GM03348 (cell line): Measurements from ENCODE around the gene UBE2K.
A peak's percentile ranks its signal among the peaks of the same experiment; 100 is the strongest.
"Not testable (repeated sequence)": the region's sequence is repeated elsewhere in the genome, so short reads cannot be mapped to it uniquely, and the experiment has no call there.

Experiments
- DNase-seq: peaks from one replicate; pipeline ENCODE4 v3.0.0; 2012; ENCODE audit warnings: low spot score

Gene UBE2K

GRCh38 chr4:39689970-39690369 lies 8.0 kb upstream of the UBE2K start:
- no peak for DNase-seq

DNA sequence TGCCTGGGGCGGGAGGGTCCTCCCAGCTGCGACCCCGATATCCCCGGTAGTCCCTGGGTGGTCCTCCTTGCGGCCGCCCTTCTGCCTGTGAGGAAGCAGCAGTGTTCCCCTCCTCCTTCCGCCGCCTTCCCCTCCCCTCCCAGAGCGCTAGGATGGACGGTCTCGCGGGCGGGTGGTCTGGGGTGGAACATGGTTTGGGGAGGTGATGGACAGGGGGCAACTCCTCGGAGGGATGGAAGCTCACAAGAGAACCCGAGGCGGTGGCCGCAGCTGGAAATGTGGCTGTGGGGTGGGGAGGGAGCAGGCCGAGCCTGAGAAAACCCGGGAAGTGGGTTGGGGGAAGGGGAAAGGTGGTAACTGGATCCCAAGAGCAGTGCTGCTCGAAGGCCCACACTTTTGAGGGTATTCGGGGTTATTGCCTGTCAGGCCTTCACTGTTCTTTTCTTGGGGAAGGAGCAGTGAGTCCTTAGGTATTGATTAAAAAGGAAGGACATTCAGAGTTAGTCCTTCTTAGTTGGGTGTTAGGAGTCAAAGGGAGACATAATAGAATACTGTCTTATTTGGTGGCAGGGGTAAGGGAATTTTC lies 581 bp downstream of the UBE2K start:
- DNase-seq = peak; percentile 45

DNA sequence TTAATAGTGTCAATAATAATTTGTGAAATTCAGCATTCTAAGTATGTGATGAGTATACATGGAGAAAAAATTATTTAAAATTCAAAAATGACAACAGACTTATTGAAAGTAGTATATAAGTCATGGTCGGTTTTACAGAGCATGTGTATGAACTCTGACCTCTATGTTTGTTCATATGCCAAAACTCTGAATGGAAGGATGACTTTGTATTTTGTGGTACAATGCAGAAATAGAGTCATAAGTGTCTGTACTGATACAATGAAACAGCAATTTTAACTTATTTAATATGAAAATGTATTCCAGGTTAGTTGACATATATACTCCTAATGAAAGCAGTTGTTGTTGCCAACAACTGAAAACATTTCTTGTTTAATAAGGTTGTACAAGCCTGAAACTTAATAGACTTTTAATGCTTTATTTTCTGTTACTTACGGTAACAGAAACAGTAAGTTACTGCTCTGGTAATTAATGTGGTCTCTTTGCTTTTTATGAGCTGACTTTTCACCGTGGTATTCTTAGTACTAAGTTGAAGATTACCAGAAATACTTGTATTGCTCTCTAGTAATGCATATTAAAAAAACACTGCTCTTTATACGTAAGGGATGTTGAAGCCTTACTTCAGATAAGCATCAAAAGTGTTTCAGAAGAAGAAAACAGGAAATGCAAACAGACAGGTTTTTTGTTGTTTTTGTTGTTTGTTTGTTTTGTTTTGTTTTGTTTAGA lies 1.9 kb downstream of the UBE2K start:
- DNase-seq = no peak

- no peak for DNase-seq
Measured at GRCh38 chr4:39700554-39700953, 2.6 kb downstream of the UBE2K start.

- DNase-seq = no peak
Measured at GRCh38 chr4:39702716-39703115, 4.8 kb downstream of the UBE2K start.

DNA sequence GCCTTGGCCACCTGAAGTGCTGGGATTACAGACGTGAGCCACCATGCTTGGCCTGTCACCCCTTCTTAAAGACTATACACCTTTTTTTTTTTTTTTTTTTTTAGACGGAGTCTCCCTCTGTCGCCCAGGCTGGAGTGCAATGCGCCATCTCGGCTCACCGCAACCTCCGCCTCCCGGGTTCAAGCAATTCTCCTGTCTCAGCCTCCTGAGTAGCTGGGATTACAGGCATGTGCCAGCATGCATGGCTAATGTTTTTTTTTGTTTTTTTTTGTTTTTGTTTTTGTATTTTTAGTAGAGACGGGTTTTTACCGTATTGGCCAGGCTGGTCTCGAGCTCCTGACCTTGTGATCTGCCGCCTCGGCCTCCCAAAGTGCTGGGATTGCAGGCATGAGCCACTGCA lies 6.9 kb downstream of the UBE2K start:
- DNase-seq = not testable (repeated sequence)

- DNase-seq = peak; percentile 17
Measured at GRCh38 chr4:39706334-39706733, 8.4 kb downstream of the UBE2K start.

- DNase-seq = no peak
Measured at GRCh38 chr4:39706741-39707511, 9.0 kb downstream of the UBE2K start.

- DNase-seq = no peak
Measured at GRCh38 chr4:39710098-39710896, 12.4 kb downstream of the UBE2K start.

DNA sequence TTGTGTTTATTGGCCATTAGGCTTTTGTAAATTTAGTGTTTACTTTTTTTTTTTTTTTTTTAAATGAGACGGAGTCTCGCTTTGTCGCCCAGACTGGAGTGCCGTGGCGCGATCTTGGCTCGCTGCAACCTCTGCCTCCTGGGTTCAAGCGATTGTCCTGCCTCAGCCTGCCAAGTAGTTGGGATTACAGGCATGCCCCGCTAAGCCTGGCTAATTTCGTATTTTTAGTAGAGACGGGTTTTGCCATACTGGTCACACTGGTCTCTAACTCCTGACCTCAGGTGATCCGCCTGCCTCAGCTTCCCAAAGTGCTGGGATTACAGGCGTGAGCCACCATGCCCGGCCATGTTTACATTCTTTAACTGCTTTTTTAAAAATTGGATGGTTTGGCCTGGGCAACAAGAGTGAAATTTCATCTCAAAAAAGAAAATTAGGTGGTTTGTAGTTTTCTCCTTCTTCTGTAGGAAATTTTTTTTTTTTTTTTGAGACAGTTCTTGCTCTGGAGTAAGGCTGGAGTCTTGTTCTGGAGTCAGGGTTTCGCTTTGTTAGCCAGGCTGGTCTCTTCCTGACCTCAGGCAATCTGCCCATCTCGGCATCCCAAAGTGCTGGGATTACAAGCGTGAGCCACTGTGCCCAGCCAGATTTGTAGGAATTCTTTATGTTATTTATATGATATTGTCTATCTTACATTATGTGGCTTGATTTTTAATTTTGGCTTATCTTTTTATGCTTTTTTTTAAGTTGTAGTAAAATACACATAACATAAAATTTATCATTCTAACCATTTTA lies 15.1 kb downstream of the UBE2K start:
- DNase-seq = no peak

- DNase-seq = no peak
Measured at GRCh38 chr4:39713691-39714090, 15.8 kb downstream of the UBE2K start.

GRCh38 chr4:39714166-39714565 lies 16.2 kb downstream of the UBE2K start:
- no peak for DNase-seq

DNA sequence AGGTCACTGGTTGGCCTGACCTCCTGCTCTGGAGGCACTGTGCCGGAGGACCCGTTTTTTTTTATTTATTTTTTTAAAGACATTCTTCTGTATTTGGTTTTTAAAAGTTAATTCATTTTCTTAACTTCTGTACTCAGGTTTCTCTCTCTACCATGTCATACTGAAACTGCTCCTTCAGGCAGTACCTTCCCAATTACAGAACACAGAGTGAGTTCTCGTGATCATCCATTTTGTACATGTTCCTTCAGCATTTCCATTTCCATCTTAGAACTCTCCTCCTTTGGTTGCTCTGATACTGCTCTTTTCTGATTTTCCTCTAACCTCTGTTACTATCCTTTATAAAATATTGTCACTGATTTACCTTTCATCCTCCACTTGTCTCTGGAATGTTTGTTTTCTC lies 17.9 kb downstream of the UBE2K start:
- no peak for DNase-seq

DNA sequence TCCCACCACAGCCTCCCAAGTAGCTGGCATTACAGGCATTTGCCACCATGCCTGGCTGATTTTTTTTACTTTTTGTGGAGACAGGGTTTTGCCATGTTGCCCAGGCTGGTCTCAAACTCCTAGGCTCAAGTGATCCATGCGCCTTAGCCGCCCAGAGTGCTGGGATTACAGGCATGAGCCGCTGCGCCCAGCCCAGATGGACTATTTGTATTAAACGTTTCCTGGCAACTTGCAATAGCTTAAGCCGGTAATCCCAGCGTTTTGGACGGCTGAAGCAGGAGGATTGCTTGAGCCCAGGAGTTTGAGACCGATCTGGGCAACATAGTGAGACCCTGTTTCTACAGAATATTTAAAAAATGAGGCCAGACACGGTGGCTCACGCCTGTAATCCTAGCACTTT lies 18.4 kb downstream of the UBE2K start:
- DNase-seq = no peak

- DNase-seq = not testable (repeated sequence)
Measured at GRCh38 chr4:39717743-39718142, 19.8 kb downstream of the UBE2K start.

- DNase-seq = no peak
Measured at GRCh38 chr4:39718366-39719323, 20.7 kb downstream of the UBE2K start.

DNA sequence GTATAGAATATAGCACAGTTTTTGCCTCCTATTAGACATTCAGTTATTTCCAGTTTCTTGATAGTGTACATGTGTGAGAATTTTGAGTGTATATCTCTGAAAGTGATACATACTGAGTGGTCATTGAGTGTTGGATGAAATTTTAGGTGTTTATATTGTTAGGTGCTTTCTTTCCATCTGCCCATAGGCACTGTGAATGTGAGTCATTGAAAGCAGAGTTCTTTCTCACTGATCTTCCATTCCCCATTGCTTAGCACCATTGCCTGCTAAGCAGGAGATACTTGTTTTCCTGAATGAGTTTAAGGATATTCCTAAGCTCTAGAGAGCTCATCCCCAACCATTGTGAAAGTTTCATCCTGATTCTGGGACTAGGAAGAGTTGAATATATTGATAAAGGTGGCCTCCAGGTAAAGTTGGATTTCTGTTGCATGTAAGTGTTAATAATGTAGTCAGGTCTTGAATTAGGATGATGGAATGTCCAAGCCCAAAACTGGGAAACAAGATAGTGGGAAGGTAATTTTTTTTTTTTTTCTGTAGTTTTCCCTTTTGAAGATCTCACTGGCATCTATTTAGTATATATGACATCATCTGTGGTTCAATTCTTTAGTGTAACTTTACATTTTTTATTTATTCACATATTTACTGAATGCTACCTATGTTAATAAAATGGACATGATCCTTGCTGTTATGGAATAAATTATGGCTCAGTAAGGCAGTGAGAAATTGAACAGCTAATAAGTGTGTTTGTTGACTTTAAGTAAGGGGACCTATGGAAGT lies 22.1 kb downstream of the UBE2K start:
- no peak for DNase-seq

DNA sequence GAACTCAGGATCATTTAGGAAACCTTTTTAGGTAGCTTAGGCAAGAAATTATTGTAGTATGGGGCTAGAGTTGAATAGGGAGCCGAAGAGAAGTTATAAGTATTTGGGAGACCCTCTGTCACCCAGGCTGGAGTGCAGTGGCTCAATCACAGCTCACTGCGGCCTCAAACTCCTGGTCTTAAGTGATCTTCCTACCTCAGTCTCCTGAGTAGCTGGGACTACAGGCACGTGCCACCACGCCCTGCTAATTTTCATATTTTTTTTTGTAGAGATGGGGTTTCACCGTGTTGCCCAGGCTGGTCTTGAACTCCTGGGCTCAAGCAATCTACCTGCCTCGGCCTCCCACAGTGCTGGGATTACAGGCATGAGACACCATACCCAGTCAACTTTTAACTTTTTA lies 23.3 kb downstream of the UBE2K start:
- not testable (repeated sequence) for DNase-seq

GRCh38 chr4:39721788-39722187 lies 23.9 kb downstream of the UBE2K start:
- DNase-seq = no peak

GRCh38 chr4:39729557-39729956 lies 31.6 kb downstream of the UBE2K start:
- DNase-seq = peak; percentile 22
